ENCODE data around the gene PSMA1.

PSMA1 gene

DNA sequence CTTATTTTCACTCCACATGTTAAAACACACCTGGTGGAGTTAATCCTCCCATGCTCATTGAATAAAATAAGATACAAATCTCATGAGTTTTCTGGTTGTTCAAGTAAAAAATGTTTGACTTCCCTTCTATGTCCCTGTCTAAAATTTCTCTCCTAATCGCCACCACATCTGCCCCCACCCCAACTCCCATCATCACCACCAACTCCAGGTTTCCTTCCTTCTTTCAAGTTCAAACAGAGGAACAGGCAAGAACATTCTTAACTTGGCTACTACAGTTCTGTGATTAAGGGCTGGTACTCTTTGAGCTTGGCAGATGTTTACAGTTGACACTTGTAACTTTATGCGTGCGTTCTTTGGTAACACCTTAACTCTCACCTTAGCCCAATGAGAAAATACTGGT lies 9.1 kb upstream of the PSMA1 start:
- no peak for DNase-seq

DNA sequence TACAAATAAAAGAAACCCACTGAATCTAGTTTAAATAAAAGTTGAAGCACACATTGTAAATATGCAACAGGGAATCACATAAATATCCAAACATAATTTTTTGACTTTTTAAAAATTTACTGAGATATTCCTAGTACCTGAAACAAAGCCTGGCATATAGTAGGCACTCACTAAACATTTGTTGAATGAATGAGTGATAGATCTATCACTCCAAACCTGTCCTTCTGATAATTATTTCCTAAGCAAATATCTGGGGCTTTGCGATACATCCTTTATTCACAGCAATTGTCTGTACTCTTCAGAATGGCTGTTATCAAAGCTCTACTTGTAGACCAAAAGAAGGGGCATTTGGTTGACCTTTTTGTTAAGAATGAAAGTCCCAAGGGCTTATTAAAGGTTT lies 2.6 kb upstream of the PSMA1 start:
- no peak for DNase-seq

DNA sequence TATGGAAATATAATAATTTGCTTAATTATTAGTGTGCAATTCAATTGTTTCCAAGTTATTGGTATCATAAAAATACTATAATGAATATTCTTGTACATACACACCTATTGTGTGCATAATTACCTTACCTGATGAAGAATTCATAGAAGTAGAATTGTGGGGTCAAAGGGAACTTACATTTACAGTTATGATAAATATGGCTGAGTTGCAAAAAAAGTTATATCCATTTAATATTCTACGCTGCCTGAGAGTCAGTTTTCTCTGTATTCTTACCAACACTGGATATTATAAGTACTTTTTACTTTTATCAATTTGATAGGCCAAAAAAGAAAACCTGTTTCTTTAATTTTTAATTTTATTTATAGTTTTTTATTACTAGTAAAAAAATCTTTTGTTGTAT lies 2.1 kb upstream of the PSMA1 start:
- no peak for DNase-seq

DNA sequence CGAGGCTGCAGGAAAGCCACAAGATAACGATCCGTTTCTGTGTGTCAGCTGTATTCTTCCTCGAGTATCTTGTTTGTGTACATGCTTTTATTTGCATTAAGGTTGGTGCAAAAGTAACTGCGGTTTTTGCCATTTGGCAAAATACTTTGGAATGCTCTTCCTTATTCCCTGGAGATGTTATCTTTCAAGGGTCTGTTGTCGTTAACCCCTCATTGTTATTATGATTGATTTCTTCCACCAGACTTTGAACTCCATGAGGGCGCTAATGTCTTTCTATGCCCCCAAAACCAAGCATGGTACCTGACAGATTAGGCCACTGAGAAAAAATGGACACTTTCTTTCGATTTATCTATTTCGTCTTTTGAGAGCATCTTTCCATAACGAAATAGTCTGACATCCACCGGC lies 563 bp upstream of the PSMA1 start:
- peak; percentile 64 for DNase-seq

DNA sequence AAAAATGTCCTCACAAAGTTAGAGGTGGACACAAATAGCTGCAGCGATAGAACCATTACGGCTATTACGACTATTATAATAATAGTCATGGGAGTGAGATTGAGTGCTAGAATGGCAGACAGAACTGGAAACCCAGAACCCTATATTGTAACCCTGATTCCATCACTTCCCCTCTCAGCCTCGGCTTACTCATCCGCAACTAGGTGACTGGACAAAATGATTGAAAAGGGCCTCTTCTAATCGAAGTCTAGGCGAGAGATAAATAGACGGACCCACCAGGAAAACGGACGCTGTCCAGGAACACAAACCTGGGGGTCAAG lies 629 bp downstream of the PSMA1 start:
- DNase-seq, result peak; percentile 53

DNA sequence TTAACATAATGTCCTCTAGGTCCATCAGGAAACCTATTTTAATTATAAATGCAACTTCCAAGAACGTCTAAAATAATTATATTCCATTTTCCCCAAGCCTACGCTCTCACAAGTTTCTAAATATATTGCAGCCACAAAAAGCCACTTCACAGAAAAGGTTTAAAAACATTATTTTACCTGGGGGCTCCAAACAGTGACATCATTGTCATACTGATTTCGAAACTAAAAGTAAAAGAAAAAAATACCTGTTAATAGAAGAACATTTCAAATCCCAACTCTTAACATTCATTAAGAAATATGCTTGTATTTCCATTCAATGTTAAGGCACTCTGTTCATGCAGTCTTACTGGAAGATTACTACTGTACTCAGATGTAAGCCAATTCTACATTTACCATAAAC lies 1.4 kb downstream of the PSMA1 start:
- no peak for DNase-seq

DNA sequence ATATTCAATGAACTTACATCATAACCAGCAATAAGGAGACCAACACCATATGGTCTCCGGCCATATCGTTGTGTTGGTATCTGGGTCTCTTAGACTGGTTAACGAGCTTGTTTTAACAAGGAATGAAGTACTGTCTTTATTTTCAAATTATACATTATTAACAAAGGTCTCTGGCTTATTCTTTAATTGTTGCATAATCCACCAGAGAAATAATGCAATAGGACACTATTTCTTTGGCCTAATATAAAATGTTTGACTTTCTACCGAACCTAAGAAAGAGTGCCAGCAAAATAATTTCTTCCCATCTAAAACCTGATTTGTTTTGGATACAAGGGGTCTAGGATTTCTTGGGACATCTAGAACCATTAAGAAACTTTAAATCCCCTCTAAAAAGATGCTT lies 6.4 kb downstream of the PSMA1 start:
- DNase-seq, result no peak

DNA sequence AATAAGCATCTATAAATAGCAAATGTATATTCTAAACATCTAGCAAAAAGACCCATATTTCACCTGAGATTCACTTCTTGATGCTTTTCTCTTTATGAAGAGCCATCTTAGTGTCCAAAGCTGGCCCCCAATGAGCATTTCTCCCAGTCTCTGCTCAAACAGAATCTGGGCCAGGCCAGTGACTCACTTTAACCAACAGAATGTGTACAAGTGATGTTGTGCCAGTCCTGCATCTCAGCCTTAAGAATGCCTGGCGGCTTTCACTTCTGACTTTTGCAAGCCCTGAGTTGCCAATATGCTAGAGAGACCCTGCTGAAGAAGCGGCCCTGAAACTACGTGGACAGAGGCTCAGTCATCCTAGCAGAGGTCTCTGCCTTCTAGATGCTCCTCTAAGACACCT lies 13.7 kb downstream of the PSMA1 start:
- DNase-seq, result no peak

DNA sequence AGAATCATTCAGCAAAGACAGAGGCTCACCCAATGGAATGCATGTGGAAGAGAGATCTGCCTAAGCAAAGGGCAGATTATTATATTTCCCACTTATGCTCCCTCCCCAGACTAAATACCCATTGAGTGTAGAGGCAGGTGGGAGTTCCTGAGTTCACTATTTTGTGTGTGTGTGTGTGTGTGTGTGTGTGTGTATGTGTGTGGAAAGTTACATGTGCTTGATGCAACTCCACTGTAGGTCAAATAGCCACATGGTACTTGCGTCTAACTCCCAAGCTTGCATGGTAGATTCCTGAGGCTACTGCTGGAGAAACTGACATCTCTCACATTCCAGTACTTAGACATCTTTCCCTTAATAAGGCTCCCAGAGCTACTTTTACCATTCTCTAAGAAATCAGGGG lies 17.2 kb downstream of the PSMA1 start:
- no peak for DNase-seq

DNA sequence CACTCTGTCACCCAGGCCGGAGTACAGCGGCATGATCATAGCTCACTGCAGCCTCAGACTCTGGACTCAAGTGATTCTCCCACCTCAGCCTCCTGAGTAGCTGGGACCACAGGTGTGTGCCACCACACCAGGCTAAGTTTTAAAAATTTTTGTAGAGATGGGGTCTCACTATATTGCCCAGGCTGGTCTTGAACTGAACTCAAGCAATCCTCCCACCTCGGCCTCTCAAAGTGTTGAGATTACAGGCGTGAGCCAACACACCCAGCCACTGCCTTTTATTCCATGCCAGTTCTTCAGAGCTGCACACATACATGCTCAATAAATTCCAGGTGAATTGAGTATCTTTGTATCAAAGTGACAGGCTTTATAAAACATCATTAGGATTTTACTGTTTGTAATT lies 18.1 kb downstream of the PSMA1 start:
- no peak for DNase-seq

DNA sequence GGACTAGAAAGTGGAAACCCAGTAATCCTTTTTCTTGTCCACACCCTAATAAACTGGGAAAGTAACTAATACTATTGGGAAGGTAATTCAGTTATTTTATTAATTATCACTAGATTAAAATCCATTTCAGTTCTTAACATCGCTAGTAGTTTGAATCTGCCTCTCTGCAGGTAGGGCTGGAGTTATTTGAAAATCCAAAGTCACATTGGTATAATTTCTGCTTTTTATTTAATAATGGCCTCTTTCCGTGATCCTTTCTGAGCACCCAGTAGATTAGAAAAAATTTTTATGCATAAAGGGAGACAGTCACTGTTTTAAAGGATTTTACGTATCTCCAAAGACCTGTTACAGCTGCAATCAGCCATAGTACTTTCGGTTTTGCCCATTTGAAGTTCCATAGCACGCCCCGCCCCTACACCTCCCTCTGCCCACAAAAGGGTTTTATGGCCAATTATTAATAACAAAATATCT lies 20.0 kb downstream of the PSMA1 start:
- peak; percentile 67 for DNase-seq

DNA sequence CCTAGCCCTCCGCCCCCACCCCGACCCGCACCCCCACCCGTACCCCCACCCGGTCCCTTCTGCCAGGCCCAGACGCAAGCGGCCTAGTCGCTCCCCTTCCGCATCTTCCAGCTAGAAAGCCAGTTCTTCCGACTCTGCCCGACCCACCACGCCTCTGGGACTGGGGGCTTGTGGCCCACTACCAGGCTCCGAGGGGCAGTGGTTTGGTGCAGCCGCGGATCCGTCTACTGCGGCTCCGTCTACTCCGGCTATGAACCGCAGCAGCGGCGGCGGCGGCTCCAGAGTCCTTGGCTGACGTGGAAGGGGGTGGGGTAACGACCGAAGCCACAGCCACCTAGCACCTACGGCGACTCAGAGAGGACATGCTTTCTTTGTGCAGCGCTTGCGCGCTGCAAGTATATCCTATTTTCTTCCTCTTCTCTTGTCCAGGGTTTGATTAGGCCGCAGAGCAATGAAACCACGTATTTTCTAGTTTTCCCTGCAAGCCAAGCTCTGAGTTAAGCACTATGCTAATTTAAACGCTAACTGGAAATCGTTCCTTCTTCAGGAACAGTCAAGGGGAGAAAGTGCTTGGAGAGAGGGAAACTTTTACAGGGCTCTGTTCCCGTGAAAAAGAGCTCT lies 20.5 kb downstream of the PSMA1 start, which contains the start of gene COPB1:
TSS of gene COPB1 (minus strand) at position 252 of the 621 bp plus-strand sequence. CDS start 883 bp downstream, outside the sequence.
- peak; percentile 96 for DNase-seq

DNA sequence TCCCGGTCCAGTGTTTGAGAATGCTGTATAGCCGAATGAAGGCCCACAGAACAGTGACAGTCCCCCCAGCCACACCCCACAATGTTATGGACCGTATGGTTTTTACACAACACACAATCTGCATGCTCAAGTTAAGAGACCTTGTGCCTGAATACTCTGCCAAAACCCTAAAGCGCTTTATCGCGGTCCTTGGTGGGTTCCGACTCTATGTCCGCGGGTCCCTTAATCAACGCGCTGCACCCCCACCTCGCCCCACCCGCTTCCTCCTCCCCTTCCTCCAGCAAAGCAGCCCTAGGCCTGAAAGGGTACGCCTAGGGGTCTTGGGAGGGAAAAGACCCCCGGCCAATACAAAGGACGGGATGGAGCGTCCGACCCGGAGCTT lies 21.0 kb downstream of the PSMA1 start:
- DNase-seq, result peak; percentile 66

DNA sequence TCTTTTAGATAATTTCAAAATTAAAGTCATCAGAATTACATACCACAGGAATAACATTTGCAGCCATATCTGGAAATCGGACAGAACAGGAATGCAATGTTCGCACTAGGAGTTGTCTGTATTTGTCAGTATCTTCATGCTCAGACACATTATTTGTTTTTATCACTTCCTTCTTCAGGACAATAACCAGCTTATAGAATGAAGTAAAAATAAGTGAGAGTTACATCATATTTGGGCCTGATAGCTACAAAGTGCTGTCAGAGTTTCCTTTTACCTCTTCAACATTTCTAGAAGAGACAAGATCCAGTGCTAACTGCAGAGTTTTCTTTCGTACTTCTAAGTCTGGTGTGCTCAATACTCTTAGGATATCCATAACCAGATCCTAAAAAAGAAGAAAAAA lies 39.5 kb downstream of the PSMA1 start:
- no peak for DNase-seq

DNA sequence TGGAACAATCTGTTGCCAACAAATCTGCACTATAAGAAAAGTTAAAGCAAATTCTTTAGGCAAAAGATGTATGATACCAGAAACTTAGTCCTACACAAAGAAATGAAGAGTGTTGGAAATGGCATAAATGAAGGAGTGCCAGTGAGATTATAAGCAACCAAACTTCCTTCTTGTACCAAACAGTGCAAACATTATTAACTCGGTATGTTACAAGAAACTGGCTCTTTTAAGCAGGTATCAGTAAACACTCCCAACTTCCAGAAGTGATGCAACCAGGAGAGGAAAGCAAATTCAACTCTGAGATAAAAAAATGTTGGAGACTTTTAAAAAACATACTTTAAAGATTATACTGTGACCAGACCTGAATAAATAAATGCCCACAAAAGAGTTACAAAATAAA lies 49.1 kb downstream of the PSMA1 start:
- no peak for DNase-seq

DNA sequence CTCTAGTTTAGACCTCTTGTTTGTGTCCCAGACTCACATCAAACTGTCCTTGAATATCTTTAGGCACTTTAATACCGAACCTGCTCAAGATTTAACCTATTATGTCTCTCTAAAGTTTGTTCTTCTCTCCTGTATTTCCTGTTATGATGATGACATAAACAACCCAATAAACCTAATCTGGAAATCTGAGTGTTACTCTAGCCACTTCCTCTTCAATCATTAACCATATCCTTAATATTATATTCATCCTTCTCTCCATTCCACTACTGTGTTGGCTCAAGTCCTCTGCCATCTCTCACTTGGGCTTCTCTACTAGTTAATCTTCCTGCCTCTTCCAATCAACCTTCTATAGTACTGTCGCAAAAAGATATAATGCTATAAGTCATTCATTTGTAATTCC lies 56.6 kb downstream of the PSMA1 start:
- no peak for DNase-seq

DNA sequence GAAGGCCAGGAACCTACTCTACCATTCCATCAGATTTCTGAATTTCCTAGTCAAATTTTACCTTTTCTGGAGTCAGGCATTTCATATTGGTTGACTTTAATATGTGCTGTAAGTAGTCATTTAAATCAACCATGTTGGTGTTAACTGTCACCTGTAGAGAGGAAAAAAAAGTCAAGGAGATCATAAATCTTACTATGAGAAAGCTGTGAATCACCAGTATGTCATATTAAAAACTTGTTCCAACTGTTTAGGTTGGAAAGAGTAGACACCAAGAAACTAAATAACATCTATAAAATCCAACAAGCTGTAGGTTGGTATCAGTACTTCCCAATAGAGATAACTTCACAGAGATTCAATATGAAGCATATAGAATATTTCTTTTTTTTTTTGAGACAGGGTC lies 60.0 kb downstream of the PSMA1 start:
- DNase-seq, result no peak

DNA sequence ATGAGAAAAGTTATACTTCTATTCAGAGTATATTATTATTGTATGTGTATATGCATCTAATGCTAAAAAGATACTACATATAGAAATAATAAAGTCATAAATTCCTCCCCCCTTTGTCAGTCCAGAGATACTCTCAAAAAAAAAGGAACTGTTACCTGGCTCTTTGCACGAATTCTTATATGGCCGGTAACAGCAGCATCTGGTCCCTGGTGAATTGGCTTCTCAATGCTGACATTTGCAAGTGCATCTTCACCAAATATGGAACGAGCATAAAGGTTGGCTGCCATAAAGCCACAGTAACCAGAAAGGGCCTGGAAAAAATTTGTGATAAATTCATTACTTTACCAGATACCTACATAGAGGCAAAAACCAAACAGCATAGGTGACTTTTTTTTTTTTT lies 61.8 kb downstream of the PSMA1 start:
- DNase-seq, result no peak

DNA sequence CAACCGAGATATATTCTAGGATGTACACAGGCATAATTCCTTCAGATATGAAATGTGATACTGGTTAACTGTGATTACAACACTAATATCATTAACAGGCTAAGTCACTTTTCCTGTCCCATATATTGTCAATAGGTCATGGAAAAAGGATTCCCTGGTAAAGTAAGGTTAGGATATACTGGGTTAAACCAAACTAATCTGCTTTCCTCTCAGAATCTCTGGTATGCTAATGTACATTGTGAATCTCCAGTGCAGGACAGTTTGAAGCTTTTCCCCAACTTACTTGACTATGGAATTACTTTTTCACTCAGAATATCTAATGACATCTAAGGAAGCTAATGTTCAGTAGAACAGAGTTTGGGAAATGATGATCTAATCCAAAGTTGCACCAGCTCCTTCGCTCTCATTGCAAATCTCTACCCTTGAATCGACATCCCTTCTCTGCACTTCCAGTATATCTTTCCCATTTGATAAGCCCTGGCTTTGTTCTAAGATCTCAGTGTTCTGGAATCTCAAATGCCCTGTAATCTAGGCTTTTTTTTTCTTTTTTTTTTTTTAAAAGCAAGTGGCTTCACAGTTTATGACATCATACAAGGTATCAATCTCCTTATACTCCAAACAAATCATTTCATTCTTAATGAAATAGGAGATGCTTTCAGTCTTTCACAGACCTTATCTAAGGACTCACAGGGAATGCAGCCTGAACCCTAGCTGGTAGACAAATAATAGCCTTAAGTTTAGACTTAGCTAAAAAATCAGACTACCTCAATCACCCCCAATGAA lies 64.3 kb downstream of the PSMA1 start:
- no peak for DNase-seq

All from NCI-H69 (cell line).